A673 (cell line): ENCODE measurements around the gene TAPBP.
"Not testable (repeated sequence)": the region's sequence is repeated elsewhere in the genome, so short reads cannot be mapped to it uniquely, and the experiment has no call there.

Source experiments
- CTCF ChIP-seq: fragments of 300-800, 200-600 bp; sonication (generic); conservative IDR thresholded peaks from 2 replicates; pipeline ENCODE4 v1.5.1; 2017; ENCODE audit warnings: low read depth, mild to moderate bottlenecking, antibody characterized with exemption, low read length, moderate library complexity, mixed read lengths
- EZH2 ChIP-seq: fragments of 200-600 bp; sonication (generic); IDR thresholded peaks from 2 replicates; pipeline ENCODE4 v1.6.1; 2017; ENCODE audit warnings: borderline replicate concordance, low read depth, mild to moderate bottlenecking, mixed read lengths, antibody characterized with exemption, low read length; ENCODE audit not compliant: poor library complexity, severe bottlenecking

DNA sequence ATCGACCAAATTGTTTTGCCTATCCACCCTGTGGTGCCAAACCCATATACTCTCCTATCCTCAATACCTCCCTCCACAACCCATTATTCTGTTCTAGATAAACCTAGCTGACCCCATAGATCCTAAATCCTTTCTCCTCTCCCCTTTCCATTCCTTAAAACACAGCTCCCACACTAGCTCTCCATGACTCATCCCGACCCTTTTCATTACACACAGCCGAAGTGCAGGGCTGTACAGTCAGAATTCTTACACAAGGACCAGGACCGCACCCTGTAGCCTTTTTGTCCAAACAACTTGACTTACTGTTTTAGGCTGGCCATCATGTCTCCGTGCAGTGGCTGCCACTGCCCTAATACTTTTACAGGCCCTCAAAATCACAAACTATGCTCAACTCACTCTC lies 33.1 kb upstream of the TAPBP start:
- not testable (repeated sequence) for TF ChIP-seq CTCF, EZH2
